PC-9 (cell line): Measurements from ENCODE around the gene DNM3. TPM values are rescaled to one million over a fixed set of nuclear protein-coding genes. Genes with fewer than 3 reads are reported as not detected.

Source experiments
- Bru-seq: library from RNA; stranded (reverse); fragments of 400-500 nt; gene quantifications from one replicate; lab custom pipeline; 2021; lab: Mats Ljungman, UMichigan
- BruChase-seq, 2 experiments: library from RNA; stranded (reverse); fragments of 400-500 nt; gene quantifications; one replicate each; lab custom pipeline; 2021; lab: Mats Ljungman, UMichigan
- BruUV-seq: library from RNA; stranded (reverse); fragments of 400-500 nt; replicated peaks from 2 replicates; lab custom pipeline; 2021; lab: Mats Ljungman, UMichigan
- CTCF ChIA-PET: fragments of 300-600 bp; sonication (Branson Sonifier 250); formaldehyde crosslinking; loops from one replicate; lab custom pipeline; 2022; ENCODE audit warnings: antibody characterized with exemption; lab: Charles Lee
- POLR2A ChIA-PET: fragments of 300-600 bp; sonication (Branson Sonifier 250); formaldehyde crosslinking; loops from one replicate; lab custom pipeline; 2022; ENCODE audit warnings: antibody characterized with exemption; ENCODE audit not compliant: unreplicated experiment; lab: Charles Lee
- DNase-seq, 2 experiments: peaks; one replicate each; pipeline versions ENCODE4 v3.0.0 to v3.0.0-alpha.2; 2015 to 2022; ENCODE audit warnings: mixed read lengths in 1 of 2
- H2AFZ ChIP-seq: fragments of 200-600 bp; sonication (generic); 2 replicates; pipeline ENCODE4 v1.8.1; 2017; ENCODE audit warnings: antibody characterized with exemption
- H3F3A ChIP-seq: fragments of 200-600 bp; sonication (generic); 2 replicates; pipeline ENCODE4 v1.8.1; 2017; ENCODE audit warnings: antibody characterized with exemption, mild to moderate bottlenecking, low read depth; ENCODE audit not compliant: insufficient read depth
- H3K27ac ChIP-seq: fragments of 200-600 bp; sonication (generic); 2 replicates; pipeline ENCODE4 v1.6.1; 2016; ENCODE audit warnings: mixed run types
- H3K27me3 ChIP-seq: fragments of 200-600 bp; sonication (generic); 2 replicates; pipeline ENCODE4 v1.6.1; 2016; ENCODE audit warnings: low read depth, mixed run types; ENCODE audit not compliant: insufficient read depth
- H3K36me3 ChIP-seq: fragments of 200-600 bp; sonication (generic); 2 replicates; pipeline ENCODE4 v1.6.1; 2016; ENCODE audit warnings: low read depth, mixed run types
- H3K4me1 ChIP-seq: fragments of 200-600 bp; sonication (generic); replicated peaks from 2 replicates; pipeline ENCODE4 v1.6.1; 2016; ENCODE audit warnings: mixed run types; ENCODE audit not compliant: insufficient read depth
- H3K4me2 ChIP-seq: fragments of 200-600 bp; sonication (generic); 2 replicates; pipeline ENCODE4 v1.6.1; 2017; ENCODE audit warnings: mixed run types
- H3K4me3 ChIP-seq: fragments of 200-600 bp; sonication (generic); 2 replicates; pipeline ENCODE4 v1.6.1; 2016; ENCODE audit warnings: mixed run types
- H3K79me2 ChIP-seq: fragments of 200-600 bp; sonication (generic); 2 replicates; pipeline ENCODE4 v1.6.1; 2017; ENCODE audit warnings: low read depth, mixed run types
- H3K9me2 ChIP-seq: fragments of 200-600 bp; sonication (generic); 2 replicates; pipeline ENCODE4 v1.8.1; 2017; ENCODE audit warnings: mild to moderate bottlenecking; ENCODE audit not compliant: insufficient read depth
- H3K9me3 ChIP-seq: fragments of 200-600 bp; sonication (generic); 2 replicates; pipeline ENCODE4 v1.8.1; 2016; ENCODE audit warnings: low read depth; ENCODE audit not compliant: insufficient read depth
- H4K20me1 ChIP-seq: fragments of 200-600 bp; sonication (generic); 2 replicates; pipeline ENCODE4 v1.8.1; 2017; ENCODE audit not compliant: insufficient read depth
- CTCF ChIP-seq: fragments of 200-600 bp; sonication (generic); conservative IDR thresholded peaks from 2 replicates; pipeline ENCODE4 v1.6.1; 2017; ENCODE audit warnings: mixed run types, antibody characterized with exemption, mild to moderate bottlenecking, moderate library complexity
- EZH2 ChIP-seq: fragments of 200-600 bp; sonication (generic); IDR thresholded peaks from 2 replicates; pipeline ENCODE4 v1.8.0; 2017; ENCODE audit warnings: antibody characterized with exemption, low read depth
- intact Hi-C: fragments of 100-400 bp; cut with micrococcal nuclease; formaldehyde crosslinking; loops from one replicate; pipeline ENCODE4 v1.10.0; 2022; ENCODE audit not compliant: unreplicated experiment
- long read RNA-seq: library from polyadenylated mRNA; stranded (forward); transcript quantifications from one replicate; pipeline ENCODE4 v2.0.0, GENCODE V29; 2022
- total RNA-seq: library from RNA; stranded (reverse); gene quantifications from 2 replicates; pipeline ENCODE4 v1.2.3, GENCODE V29; 2021

Gene DNM3
- total RNA-seq (0.78 and 1.7 TPM in 2 replicates), Bru-seq, nascent RNA (percentile 33 among the genes with signal in this experiment), BruChase-seq, experiment 1, labeled RNA remaining after a 2-hour chase (percentile 31 among the genes with signal in this experiment), BruChase-seq, experiment 2, labeled RNA remaining after a 6-hour chase (percentile 22 among the genes with signal in this experiment)
- long read RNA-seq, partial matches to known transcripts: 0 of 9 reads
- long read RNA-seq, other reads (novel, unspliced or antisense): 9 of 9 reads

- peak within 1 kb of the TSS; percentile 55 for H3K4me3 ChIP-seq
These were observed at the start of gene DNM3 for GRCh38 chr1:171841050-171841910. Gene DNM3, plus strand, starts transcription at chr1:171841498. Its CDS starts 159 bp downstream, at chr1:171841657.

GRCh38 chr1:171792656-171793369, 48.5 kb upstream of the DNM3 start:
- Histone ChIP-seq H4K20me1 (0 out of 2 replicates have a peak, but pooled peaks cover 8% of the 10 kb centered on the region), H3K36me3 (peaks cover 54% of the 10 kb centered on the region), H3K27ac (no peak overlapping the region), H3K4me1 (no peaks in the 10 kb centered on the region), H3K79me2 (no peaks in the 10 kb centered on the region), H3K9me3 (no peaks in the 10 kb centered on the region), H3K9me2 (no peaks in the 10 kb centered on the region), H2AFZ (no peak overlapping the region), H3F3A (no peaks in the 10 kb centered on the region), H3K4me2 (no peak overlapping the region), H3K27me3 (no peaks in the 10 kb centered on the region), H3K4me3 (no peak overlapping the region)
- TF ChIP-seq EZH2 (no peak), CTCF (no peak)
- CTCF ChIA-PET: no interaction called here
- intact Hi-C loops: no loop called here
- POLR2A ChIA-PET: no interaction called here
- no TSS peak for BruUV-seq
- no peak for DNase-seq

More at GRCh38 chr1:171841050-171841910, at the start of gene DNM3:
- Histone ChIP-seq H3K27me3 (peaks cover 5% of the 10 kb centered on the region; the same call in 1 of the 2 replicates), H3K4me1 (no peaks in the 10 kb centered on the region), H3K9me2 (no peaks in the 10 kb centered on the region), H3K27ac (no peak within 1 kb of the TSS), H3K9me3 (no peaks in the 10 kb centered on the region; the same call in 1 of the 2 replicates), H3F3A (no peaks in the 10 kb centered on the region), H2AFZ (peak within 1 kb of the TSS; percentile 79; the same call in 1 of the 2 replicates), H3K36me3 (no peaks in the 10 kb centered on the region), H4K20me1 (no peaks in the 10 kb centered on the region), H3K79me2 (no peaks in the 10 kb centered on the region), H3K4me2 (peak within 1 kb of the TSS; percentile 78)
- DNase-seq: peak in 1 of 2 experiments; percentile 86
- POLR2A ChIA-PET: interaction anchor here (0.6 to 0.7 kb wide), 2 partner anchors 48 to 120 kb away, joined by 3 read pairs; no protein-coding TSS in a partner anchor
- no TSS peak for BruUV-seq
- intact Hi-C loops: no loop called here
- TF ChIP-seq EZH2 (no peak), CTCF (no peak)
- CTCF ChIA-PET: interaction anchor here (0.6 kb wide), 1 partner anchor 28 kb away, joined by 4 read pairs; no protein-coding TSS in a partner anchor

GRCh38 chr1:171793636-171794035, 47.7 kb upstream of the DNM3 start:
- Histone ChIP-seq H3K9me3 (no peaks in the 10 kb centered on the region), H3K4me1 (no peaks in the 10 kb centered on the region), H3K4me2 (no peak overlapping the region), H3K79me2 (no peaks in the 10 kb centered on the region), H4K20me1 (0 out of 2 replicates have a peak, but pooled peaks cover 6% of the 10 kb centered on the region), H3F3A (no peaks in the 10 kb centered on the region), H3K36me3 (peaks cover 51% of the 10 kb centered on the region), H3K9me2 (no peaks in the 10 kb centered on the region), H3K27ac (no peak overlapping the region), H3K4me3 (no peak overlapping the region), H3K27me3 (no peaks in the 10 kb centered on the region), H2AFZ (no peak overlapping the region)
- TF ChIP-seq EZH2 (no peak), CTCF (no peak)
- no peak for DNase-seq
- BruUV-seq: no TSS peak
- ChIA-PET POLR2A (no interaction called here), CTCF (no interaction called here)
- intact Hi-C loops: no loop called here
